IMR-90 (cell line): ENCODE results near the gene KRT6C. TPM values are rescaled to one million over a fixed set of nuclear protein-coding genes. Genes with fewer than 3 reads are reported as not detected.

ENCODE experiments used
- ATAC-seq: fragments of 200-7000 bp; cut with Tn5 transposase; 2 replicates; pipeline ENCODE4 v1.9.1; 2020; ENCODE audit warnings: low read depth, mild to moderate bottlenecking, moderate library complexity
- BruUV-seq: library from RNA; stranded (reverse); fragments of 400-500 nt; replicated peaks from 2 replicates; lab custom pipeline; 2021; lab: Mats Ljungman, UMichigan
- CTCF ChIA-PET: fragments of 300-600 bp; formaldehyde crosslinking; extraction: SDS; loops from one replicate; lab custom pipeline; 2021; ENCODE audit warnings: antibody characterized with exemption; lab: Yijun Ruan, JAX
- POLR2A ChIA-PET: fragments of 300-600 bp; sonication (Branson Sonifier 250); formaldehyde crosslinking; loops from one replicate; lab custom pipeline; 2022; ENCODE audit warnings: antibody characterized with exemption; ENCODE audit not compliant: unreplicated experiment; lab: Charles Lee
- DNase-seq: peaks from one replicate; pipeline ENCODE4 v3.0.0; 2013
- H2AFZ ChIP-seq: replicated peaks from 2 replicates; pipeline ENCODE3; 2013; ENCODE audit warnings: low read length, mild to moderate bottlenecking; ENCODE audit not compliant: poor library complexity
- H2AK5ac ChIP-seq: 2 replicates; pipeline ENCODE4 v1.6.1; 2013; ENCODE audit warnings: low read depth, low read length, inconsistent platforms
- H2AK9ac ChIP-seq: replicated peaks from 2 replicates; pipeline ENCODE3; 2013; ENCODE audit warnings: mild to moderate bottlenecking, low read depth, low read length, moderate library complexity; ENCODE audit not compliant: poor library complexity
- H2BK120ac ChIP-seq: 2 replicates; pipeline ENCODE4 v1.6.1; 2013; ENCODE audit warnings: low read depth, low read length, inconsistent platforms
- H2BK15ac ChIP-seq: 3 replicates; pipeline ENCODE4 v1.6.1; 2013; ENCODE audit warnings: low read depth, low read length, inconsistent platforms
- H2BK20ac ChIP-seq: 2 replicates; pipeline ENCODE4 v1.6.1; 2013; ENCODE audit warnings: low read depth, mild to moderate bottlenecking, inconsistent platforms, low read length, moderate library complexity
- H2BK5ac ChIP-seq: 2 replicates; pipeline ENCODE4 v1.6.1; 2013; ENCODE audit warnings: mild to moderate bottlenecking, low read depth, low read length, inconsistent platforms; ENCODE audit not compliant: poor library complexity, severe bottlenecking
- H3K14ac ChIP-seq: replicated peaks from 2 replicates; pipeline ENCODE4 v1.6.1; 2013; ENCODE audit warnings: low read depth, low read length, inconsistent platforms
- H3K18ac ChIP-seq: 2 replicates; pipeline ENCODE4 v1.6.1; 2013; ENCODE audit warnings: low read depth, low read length, control low read depth
- H3K23ac ChIP-seq: 2 replicates; pipeline ENCODE4 v1.6.1; 2013; ENCODE audit warnings: low read depth, low read length, inconsistent platforms
- H3K27ac ChIP-seq: 2 replicates; pipeline ENCODE4 v1.5.1; 2013; ENCODE audit warnings: mild to moderate bottlenecking, control low read depth, low read length; ENCODE audit not compliant: insufficient read depth
- H3K27me3 ChIP-seq: 2 replicates; pipeline ENCODE4 v1.6.1; 2013; ENCODE audit warnings: low read length; ENCODE audit not compliant: control insufficient read depth, insufficient read depth
- H3K36me3 ChIP-seq: 2 replicates; pipeline ENCODE4 v1.6.1; 2013; ENCODE audit warnings: low read length, mixed read lengths; ENCODE audit not compliant: control insufficient read depth, insufficient read depth
- H3K4ac ChIP-seq: 2 replicates; pipeline ENCODE4 v1.6.1; 2013; ENCODE audit warnings: low read depth, low read length, inconsistent platforms
- H3K4me1 ChIP-seq: 2 replicates; pipeline ENCODE4 v1.6.1; 2013; ENCODE audit warnings: low read length, mixed read lengths; ENCODE audit not compliant: control insufficient read depth, insufficient read depth
- H3K4me2 ChIP-seq: 2 replicates; pipeline ENCODE4 v1.6.1; 2013; ENCODE audit warnings: low read depth, mild to moderate bottlenecking, control low read depth, low read length, moderate library complexity
- H3K4me3 ChIP-seq: 2 replicates; pipeline ENCODE4 v1.5.1; 2013; ENCODE audit warnings: low read depth, mild to moderate bottlenecking, control low read depth, low read length, moderate library complexity; ENCODE audit not compliant: insufficient read depth
- H3K56ac ChIP-seq: 2 replicates; pipeline ENCODE4 v1.6.1; 2013; ENCODE audit warnings: low read length, inconsistent platforms; ENCODE audit not compliant: insufficient read depth; ENCODE audit errors: extremely low read depth
- H3K79me1 ChIP-seq, 2 experiments: 2 replicates each; pipeline ENCODE4 v1.6.1; 2013; ENCODE audit warnings: low read length in 2 of 2, inconsistent platforms in 1 of 2, low read depth in 1 of 2
- H3K9ac ChIP-seq: 2 replicates; pipeline ENCODE4 v1.6.1; 2013; ENCODE audit warnings: low read depth, low read length, control low read depth
- H3K9me1 ChIP-seq: 2 replicates; pipeline ENCODE4 v1.6.1; 2013; ENCODE audit warnings: low read length, inconsistent platforms; ENCODE audit not compliant: insufficient read depth
- H3K9me3 ChIP-seq: 2 replicates; pipeline ENCODE4 v1.6.1; 2013; ENCODE audit warnings: low read length; ENCODE audit not compliant: control insufficient read depth, insufficient read depth
- H4K20me1 ChIP-seq: 2 replicates; pipeline ENCODE4 v1.6.1; 2013; ENCODE audit warnings: low read length, inconsistent platforms; ENCODE audit not compliant: insufficient read depth
- H4K5ac ChIP-seq: 2 replicates; pipeline ENCODE4 v1.6.1; 2013; ENCODE audit warnings: mild to moderate bottlenecking, low read depth, low read length, control low read depth
- H4K8ac ChIP-seq, 2 experiments: 2 replicates each; pipeline ENCODE4 v1.6.1; 2013; ENCODE audit warnings: low read depth in 2 of 2, low read length in 2 of 2, control low read depth in 1 of 2, inconsistent platforms in 1 of 2
- H4K91ac ChIP-seq: 2 replicates; pipeline ENCODE4 v1.6.1; 2013; ENCODE audit warnings: low read depth, low read length, inconsistent platforms; ENCODE audit not compliant: insufficient read depth
- BHLHE40 ChIP-seq: fragments of 150-350 bp; IDR thresholded peaks from 2 replicates; pipeline ENCODE4 v1.6.1; 2016; ENCODE audit warnings: mild to moderate bottlenecking, low read depth, low read length
- CEBPB ChIP-seq: IDR thresholded peaks from 2 replicates; pipeline ENCODE4 v1.6.1; 2012; ENCODE audit warnings: low read depth, low read length, improper control_type of control experiment
- CHD1 ChIP-seq: IDR thresholded peaks from 2 replicates; pipeline ENCODE4 v1.6.1; 2012; ENCODE audit warnings: low read depth, low read length, improper control_type of control experiment
- ELK1 ChIP-seq: fragments of 150-350 bp; IDR thresholded peaks from 2 replicates; pipeline ENCODE4 v1.6.1; 2016; ENCODE audit warnings: low read depth, mild to moderate bottlenecking, low read length, moderate library complexity, borderline replicate concordance
- FOS ChIP-seq: fragments of 150-350 bp; IDR thresholded peaks from 2 replicates; pipeline ENCODE4 v1.6.1; 2016; ENCODE audit warnings: low read depth, low read length
- MAFK ChIP-seq: IDR thresholded peaks from 2 replicates; pipeline ENCODE4 v1.6.1; 2012; ENCODE audit warnings: low read depth, low read length, improper control_type of control experiment
- MAZ ChIP-seq: IDR thresholded peaks from 2 replicates; pipeline ENCODE4 v1.6.1; 2012; ENCODE audit warnings: low read depth, mild to moderate bottlenecking, low read length, improper control_type of control experiment, moderate library complexity, borderline replicate concordance
- MXI1 ChIP-seq: IDR thresholded peaks from 2 replicates; pipeline ENCODE4 v1.6.1; 2012; ENCODE audit warnings: low read depth, mild to moderate bottlenecking, low read length, moderate library complexity, borderline replicate concordance
- NFE2L2 ChIP-seq: fragments of 150-350 bp; IDR thresholded peaks from 2 replicates; pipeline ENCODE4 v1.6.1; 2016; ENCODE audit warnings: low read depth, mild to moderate bottlenecking, low read length
- POLR2A ChIP-seq: IDR thresholded peaks from 2 replicates; pipeline ENCODE4 v1.6.1; 2012; ENCODE audit warnings: mild to moderate bottlenecking, low read depth, low read length
- RAD21 ChIP-seq: IDR thresholded peaks from 2 replicates; pipeline ENCODE4 v1.6.1; 2012; ENCODE audit warnings: low read length, improper control_type of control experiment
- RCOR1 ChIP-seq: IDR thresholded peaks from 2 replicates; pipeline ENCODE4 v1.6.1; 2012; ENCODE audit warnings: mild to moderate bottlenecking, low read length, improper control_type of control experiment; ENCODE audit not compliant: insufficient replicate concordance
- RFX5 ChIP-seq: IDR thresholded peaks from 2 replicates; pipeline ENCODE4 v1.8.0; 2012; ENCODE audit warnings: low read depth, mild to moderate bottlenecking, low read length, moderate library complexity
- SMC3 ChIP-seq: fragments of 150-350 bp; IDR thresholded peaks from 2 replicates; pipeline ENCODE4 v1.6.1; 2016; ENCODE audit warnings: low read depth, mild to moderate bottlenecking, antibody characterized with exemption, low read length, moderate library complexity
- WGBS, 2 experiments: methylation state at CpG; one replicate each; pipeline versions ENCODE4 v1.1.5 to v1.1.7; 2013; ENCODE audit warnings: missing lambda C conversion rate in 2 of 2; ENCODE audit not compliant: insufficient read length in 1 of 2; ENCODE audit errors: extremely low coverage in 2 of 2; 5-methylcytosine and 5-hydroxymethylcytosine counted together
- dilution Hi-C: fragments of 300-500 bp; cut with HindIII; formaldehyde crosslinking; loops from one replicate; pipeline ENCODE4 v1.14.3; 2018; ENCODE audit warnings: low sequenced_read_pairs; ENCODE audit not compliant: unreplicated experiment
- in situ Hi-C: fragments of 300-500 bp; cut with MboI; formaldehyde crosslinking; loops from 3 replicates; pipeline ENCODE4 v1.14.3; 2019; ENCODE audit warnings: low sequenced_read_pairs, inconsistent platforms, mixed read lengths
- intact Hi-C: fragments of 100-400 bp; cut with micrococcal nuclease; formaldehyde crosslinking; loops from 2 replicates; pipeline ENCODE4 v1.10.0; 2022
- polyA plus RNA-seq, 3 experiments: library from polyadenylated mRNA; depleted of rRNA; stranded (reverse); fragments of >200 nt; gene quantifications; 2 replicates each; pipeline ENCODE4 v1.2.3, GENCODE V29; 2012; ENCODE audit warnings: low replicate concordance in 1 of 3
- total RNA-seq: library from RNA; depleted of rRNA; stranded (reverse); fragments of >200 nt; gene quantifications from 2 replicates; pipeline ENCODE4 v1.2.3, GENCODE V29; 2012
- TF ChIP-seq, protein P1 (sequence below): fragments of 150-350 bp; IDR thresholded peaks from 2 replicates; pipeline ENCODE4 v1.6.1; 2017; ENCODE audit warnings: mild to moderate bottlenecking, antibody characterized with exemption, low read length, low read depth
- TF ChIP-seq, protein P2 (sequence below): conservative IDR thresholded peaks from 2 replicates; pipeline ENCODE4 v1.5.1; 2012; ENCODE audit warnings: mild to moderate bottlenecking, low read depth, low read length, improper control_type of control experiment

KRT6C gene
- total and polyA plus RNA-seq, 2 of the 4 experiments (the other 2 are of a cell fraction), result not detected

DNA sequence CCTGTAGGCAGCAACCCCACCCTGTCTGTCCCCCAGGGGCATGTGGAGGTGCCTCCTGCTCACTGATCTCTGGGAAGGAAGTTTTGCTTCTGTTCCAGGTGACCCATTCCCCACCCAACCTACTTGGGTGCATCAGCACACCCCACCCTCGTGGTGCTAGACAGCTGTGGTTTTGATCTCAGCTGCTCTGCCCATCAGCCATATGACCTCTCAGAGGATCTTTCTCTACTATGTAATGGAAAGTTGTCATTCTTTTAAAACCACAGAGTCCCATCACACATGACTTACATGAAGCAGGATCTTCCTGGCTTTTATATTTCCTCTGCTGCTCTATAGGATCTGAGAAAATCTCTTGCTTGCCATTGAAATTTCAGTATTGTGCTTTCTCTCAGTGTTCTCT lies 53.9 kb downstream of the KRT6C start:
- Histone ChIP-seq H3K56ac (no peak overlapping the region), H2AK5ac (no peak overlapping the region), H2AFZ (no peak overlapping the region), H4K20me1 (no peaks in the 10 kb centered on the region), H3K4ac (no peak overlapping the region), H3K27me3 (peaks cover 33% of the 10 kb centered on the region), H3K14ac (no peak overlapping the region), H4K5ac (no peak overlapping the region), H3K23ac (no peak overlapping the region), H3K36me3 (no peaks in the 10 kb centered on the region), H3K9ac (no peak overlapping the region), H3K9me1 (peaks cover 6% of the 10 kb centered on the region; the same call in 1 of the 2 replicates), H3K79me1 (no peaks in the 10 kb centered on the region), H3K4me1 (no peaks in the 10 kb centered on the region), H3K4me3 (no peak overlapping the region), H2BK120ac (no peak overlapping the region), H2BK20ac (no peak overlapping the region), H4K8ac (no peak overlapping the region), H3K27ac (no peak overlapping the region), H3K4me2 (no peak overlapping the region), H2BK5ac (no peak overlapping the region), H2AK9ac (no peak overlapping the region), H4K91ac (no peak overlapping the region), H2BK15ac (no peak overlapping the region), H3K9me3 (no peaks in the 10 kb centered on the region), H3K18ac (no peak overlapping the region)
- dilution Hi-C loops, result no loop called here
- ATAC-seq (no peak), DNase-seq (no peak)
- BruUV-seq, result no TSS peak
- CTCF ChIA-PET, result no interaction called here
- intact Hi-C loops, result no loop called here
- TF ChIP-seq ELK1 (no peak), MAFK (no peak), BHLHE40 (no peak), RAD21 (no peak), RCOR1 (no peak), MXI1 (no peak), FOS (no peak), MAZ (no peak), POLR2A (no peak), NFE2L2 (no peak), CHD1 (no peak), CEBPB (no peak), RFX5 (no peak), SMC3 (no peak)
- TF ChIP-seq, protein P1, sequence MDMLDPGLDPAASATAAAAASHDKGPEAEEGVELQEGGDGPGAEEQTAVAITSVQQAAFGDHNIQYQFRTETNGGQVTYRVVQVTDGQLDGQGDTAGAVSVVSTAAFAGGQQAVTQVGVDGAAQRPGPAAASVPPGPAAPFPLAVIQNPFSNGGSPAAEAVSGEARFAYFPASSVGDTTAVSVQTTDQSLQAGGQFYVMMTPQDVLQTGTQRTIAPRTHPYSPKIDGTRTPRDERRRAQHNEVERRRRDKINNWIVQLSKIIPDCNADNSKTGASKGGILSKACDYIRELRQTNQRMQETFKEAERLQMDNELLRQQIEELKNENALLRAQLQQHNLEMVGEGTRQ, result no peak
- TF ChIP-seq, protein P2, sequence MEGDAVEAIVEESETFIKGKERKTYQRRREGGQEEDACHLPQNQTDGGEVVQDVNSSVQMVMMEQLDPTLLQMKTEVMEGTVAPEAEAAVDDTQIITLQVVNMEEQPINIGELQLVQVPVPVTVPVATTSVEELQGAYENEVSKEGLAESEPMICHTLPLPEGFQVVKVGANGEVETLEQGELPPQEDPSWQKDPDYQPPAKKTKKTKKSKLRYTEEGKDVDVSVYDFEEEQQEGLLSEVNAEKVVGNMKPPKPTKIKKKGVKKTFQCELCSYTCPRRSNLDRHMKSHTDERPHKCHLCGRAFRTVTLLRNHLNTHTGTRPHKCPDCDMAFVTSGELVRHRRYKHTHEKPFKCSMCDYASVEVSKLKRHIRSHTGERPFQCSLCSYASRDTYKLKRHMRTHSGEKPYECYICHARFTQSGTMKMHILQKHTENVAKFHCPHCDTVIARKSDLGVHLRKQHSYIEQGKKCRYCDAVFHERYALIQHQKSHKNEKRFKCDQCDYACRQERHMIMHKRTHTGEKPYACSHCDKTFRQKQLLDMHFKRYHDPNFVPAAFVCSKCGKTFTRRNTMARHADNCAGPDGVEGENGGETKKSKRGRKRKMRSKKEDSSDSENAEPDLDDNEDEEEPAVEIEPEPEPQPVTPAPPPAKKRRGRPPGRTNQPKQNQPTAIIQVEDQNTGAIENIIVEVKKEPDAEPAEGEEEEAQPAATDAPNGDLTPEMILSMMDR, result no peak
- no CpG with 5 or more reads among the region's 1 CpG for WGBS, 2 experiments
- POLR2A ChIA-PET, result no interaction called here
- in situ Hi-C loops, result no loop called here
